Nephron progenitor cell (in vitro differentiated cells): ENCODE data around the gene ZXDC.
A peak's percentile ranks its signal among the peaks of the same experiment; 100 is the strongest.

Experiments used
- DNase-seq: peaks from one replicate; pipeline ENCODE4 v3.0.0; 2021
- H3K27ac Mint-ChIP-seq: 2 replicates; pipeline ENCODE4 v1.8.0; 2021; ENCODE audit warnings: mild to moderate bottlenecking, moderate library complexity, mixed read lengths
- H3K27me3 Mint-ChIP-seq: 2 replicates; pipeline ENCODE4 v1.8.0; 2021; ENCODE audit warnings: mild to moderate bottlenecking, low read depth, mixed read lengths; ENCODE audit not compliant: poor library complexity
- H3K36me3 Mint-ChIP-seq: 2 replicates; pipeline ENCODE4 v1.8.0; 2021; ENCODE audit warnings: low read depth, mixed read lengths
- H3K4me1 Mint-ChIP-seq: 2 replicates; pipeline ENCODE4 v1.8.0; 2021; ENCODE audit warnings: mixed read lengths
- H3K4me3 Mint-ChIP-seq: 2 replicates; pipeline ENCODE4 v1.8.0; 2021; ENCODE audit warnings: mild to moderate bottlenecking, moderate library complexity, mixed read lengths
- H3K9me3 Mint-ChIP-seq: 2 replicates; pipeline ENCODE4 v1.8.0; 2021; ENCODE audit warnings: mild to moderate bottlenecking, moderate library complexity, mixed read lengths
- TF ChIP-seq, protein P1 (sequence below): fragments of 200-600 bp; sonication (generic); IDR thresholded peaks from 2 replicates; pipeline ENCODE4 v1.5.0; 2021; ENCODE audit warnings: antibody characterized with exemption

The ZXDC gene

DNA sequence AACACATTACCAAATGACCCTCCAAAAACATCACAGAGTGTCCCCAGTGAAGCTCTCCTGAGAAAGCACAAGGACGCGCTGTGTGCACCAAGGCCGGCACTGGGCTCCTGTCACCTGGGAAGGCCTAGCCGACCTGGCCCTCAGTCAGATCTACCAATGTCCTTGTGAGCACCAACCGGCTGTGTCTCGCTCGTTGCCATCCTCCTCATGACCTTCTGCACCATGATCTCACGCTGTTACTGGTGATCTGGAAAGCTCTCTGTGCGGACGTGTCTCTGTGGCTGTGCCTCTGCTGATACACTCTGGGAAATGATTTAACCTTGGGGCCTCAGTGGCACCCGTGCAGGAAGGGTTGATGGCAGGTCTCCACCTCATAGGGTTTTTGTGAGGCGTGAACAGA, 24.2 kb downstream of the ZXDC start:
- Mint-ChIP-seq H3K27me3 (no peaks in the 10 kb centered on the region), H3K4me1 (peaks cover 6% of the 10 kb centered on the region), H3K36me3 (peaks cover 27% of the 10 kb centered on the region), H3K4me3 (no peak overlapping the region), H3K27ac (peak overlapping the region; percentile 55), H3K9me3 (no peaks in the 10 kb centered on the region)
- TF ChIP-seq, protein P1, sequence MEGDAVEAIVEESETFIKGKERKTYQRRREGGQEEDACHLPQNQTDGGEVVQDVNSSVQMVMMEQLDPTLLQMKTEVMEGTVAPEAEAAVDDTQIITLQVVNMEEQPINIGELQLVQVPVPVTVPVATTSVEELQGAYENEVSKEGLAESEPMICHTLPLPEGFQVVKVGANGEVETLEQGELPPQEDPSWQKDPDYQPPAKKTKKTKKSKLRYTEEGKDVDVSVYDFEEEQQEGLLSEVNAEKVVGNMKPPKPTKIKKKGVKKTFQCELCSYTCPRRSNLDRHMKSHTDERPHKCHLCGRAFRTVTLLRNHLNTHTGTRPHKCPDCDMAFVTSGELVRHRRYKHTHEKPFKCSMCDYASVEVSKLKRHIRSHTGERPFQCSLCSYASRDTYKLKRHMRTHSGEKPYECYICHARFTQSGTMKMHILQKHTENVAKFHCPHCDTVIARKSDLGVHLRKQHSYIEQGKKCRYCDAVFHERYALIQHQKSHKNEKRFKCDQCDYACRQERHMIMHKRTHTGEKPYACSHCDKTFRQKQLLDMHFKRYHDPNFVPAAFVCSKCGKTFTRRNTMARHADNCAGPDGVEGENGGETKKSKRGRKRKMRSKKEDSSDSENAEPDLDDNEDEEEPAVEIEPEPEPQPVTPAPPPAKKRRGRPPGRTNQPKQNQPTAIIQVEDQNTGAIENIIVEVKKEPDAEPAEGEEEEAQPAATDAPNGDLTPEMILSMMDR: no peak
- no peak for DNase-seq

DNA sequence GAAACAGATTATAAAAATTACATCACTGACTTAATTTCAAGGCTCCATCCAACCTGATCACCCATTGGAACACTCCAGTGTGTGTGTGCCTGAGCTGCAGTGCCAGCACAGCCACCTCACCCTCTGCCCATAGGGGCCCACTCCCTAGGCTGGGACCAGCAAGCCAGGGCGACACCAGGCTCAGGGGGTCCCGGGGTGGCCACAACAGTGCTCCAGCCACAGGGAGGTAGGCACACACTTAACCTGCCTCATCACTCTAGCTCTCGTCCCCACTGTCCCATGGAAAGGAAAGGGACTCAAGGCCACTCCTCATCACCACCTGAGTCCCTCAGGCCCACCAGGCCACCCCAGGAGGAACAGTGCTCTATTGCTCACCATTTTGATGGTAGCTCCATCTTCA, 24.9 kb downstream of the ZXDC start:
- no peak for DNase-seq
- H3K36me3 Mint-ChIP-seq: peaks cover 25% of the 10 kb centered on the region
- H3K9me3 Mint-ChIP-seq: no peaks in the 10 kb centered on the region
- H3K4me1 Mint-ChIP-seq: peaks cover 6% of the 10 kb centered on the region
- TF ChIP-seq, protein P1: no peak
- no peak overlapping the region for H3K27ac Mint-ChIP-seq
- H3K4me3 Mint-ChIP-seq: no peak overlapping the region
- H3K27me3 Mint-ChIP-seq: no peaks in the 10 kb centered on the region

DNA sequence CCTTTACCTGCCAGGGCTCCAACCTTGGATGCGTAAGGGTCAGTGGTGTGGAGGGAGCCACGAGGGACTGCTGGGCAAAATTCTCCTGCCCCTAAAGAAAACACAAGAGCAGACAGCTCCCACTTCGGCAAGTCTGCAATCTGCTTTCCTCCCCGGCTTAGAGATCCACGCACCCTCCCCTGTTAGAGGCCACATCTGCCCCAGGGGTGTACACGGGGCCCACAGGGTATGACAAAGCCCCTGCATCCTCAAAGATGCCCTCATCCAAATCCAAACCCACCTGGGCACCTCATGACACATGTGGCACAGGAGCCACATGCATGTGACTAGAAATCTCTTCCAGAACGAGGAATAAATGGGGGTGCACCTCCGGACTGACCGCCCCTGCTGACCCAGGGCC, 25.5 kb downstream of the ZXDC start:
- Mint-ChIP-seq H3K4me3 (no peak overlapping the region), H3K27me3 (no peaks in the 10 kb centered on the region), H3K36me3 (peaks cover 21% of the 10 kb centered on the region), H3K27ac (no peak overlapping the region), H3K4me1 (peaks cover 6% of the 10 kb centered on the region), H3K9me3 (no peaks in the 10 kb centered on the region)
- TF ChIP-seq, protein P1: no peak
- no peak for DNase-seq

- TF ChIP-seq, protein P1: no peak
- H3K4me3 Mint-ChIP-seq: no peak overlapping the region
- no peak for DNase-seq
- H3K9me3 Mint-ChIP-seq: no peaks in the 10 kb centered on the region
- no peaks in the 10 kb centered on the region for H3K27me3 Mint-ChIP-seq
- peaks cover 19% of the 10 kb centered on the region for H3K36me3 Mint-ChIP-seq
- peaks cover 5% of the 10 kb centered on the region for H3K4me1 Mint-ChIP-seq
- no peak overlapping the region for H3K27ac Mint-ChIP-seq
Measured at GRCh38 chr3:126449621-126450051, 26.1 kb downstream of the ZXDC start.

GRCh38 chr3:126448893-126449180, 26.9 kb downstream of the ZXDC start:
- no peak for DNase-seq
- Mint-ChIP-seq H3K36me3 (peaks cover 15% of the 10 kb centered on the region), H3K27ac (no peak overlapping the region), H3K4me3 (no peak overlapping the region), H3K9me3 (no peaks in the 10 kb centered on the region), H3K4me1 (no peaks in the 10 kb centered on the region), H3K27me3 (no peaks in the 10 kb centered on the region)
- TF ChIP-seq, protein P1: no peak

- no peak for DNase-seq
- no peak overlapping the region for H3K4me3 Mint-ChIP-seq
- H3K36me3 Mint-ChIP-seq: peaks cover 15% of the 10 kb centered on the region
- TF ChIP-seq, protein P1: no peak
- no peaks in the 10 kb centered on the region for H3K9me3 Mint-ChIP-seq
- H3K27ac Mint-ChIP-seq: no peak overlapping the region
- H3K27me3 Mint-ChIP-seq: no peaks in the 10 kb centered on the region
- peaks cover under 1% of the 10 kb centered on the region for H3K4me1 Mint-ChIP-seq
Measured at GRCh38 chr3:126448136-126448892, 27.4 kb downstream of the ZXDC start.
